Esophagus squamous epithelium (tissue), 5 donors: ENCODE results near the gene CNTNAP2. TPM values are rescaled to one million over a fixed set of nuclear protein-coding genes. Genes with fewer than 3 reads are reported as not detected.

Experiments
- DNase-seq: peaks from one replicate; lab custom pipeline; 2025; lab: John Stamatoyannopoulos, UW
- H3K27ac ChIP-seq, 4 donors: fragments of 200-600 bp; sonication (generic); one replicate each; pipeline ENCODE4 v1.5.1; 2016 to 2019; ENCODE audit warnings: mild to moderate bottlenecking in 1 of 4
- H3K27me3 ChIP-seq, 4 donors: fragments of 200-600 bp; sonication (generic); 1 replicate in 3 of 4; 2 replicates in 1 of 4; pipeline versions ENCODE4 v1.5.1 to v1.6.0; 2017 to 2021; ENCODE audit warnings: antibody characterized with exemption in 1 of 4
- H3K36me3 ChIP-seq, 3 donors: fragments of 200-600 bp; sonication (generic); one replicate each; pipeline ENCODE4 v1.5.1; 2016 to 2019
- H3K4me1 ChIP-seq, 3 donors: fragments of 200-600 bp; sonication (generic); one replicate each; pipeline ENCODE4 v1.5.1; 2017 to 2019
- H3K4me3 ChIP-seq, 4 donors: fragments of 200-600 bp; sonication (generic); 1 replicate in 3 of 4; 2 replicates in 1 of 4; pipeline ENCODE4 v1.5.1; 2016 to 2019; ENCODE audit warnings: mild to moderate bottlenecking in 2 of 4, moderate library complexity in 1 of 4
- H3K9me3 ChIP-seq, 3 donors: fragments of 200-600 bp; sonication (generic); one replicate each; pipeline ENCODE4 v1.5.1; 2016 to 2019
- POLR2A ChIP-seq, 4 donors: fragments of 450-650 bp; IDR thresholded peaks; one replicate each; pipeline ENCODE4 v1.6.1; 2017; ENCODE audit warnings: antibody characterized with exemption in 4 of 4, mild to moderate bottlenecking in 4 of 4, moderate library complexity in 3 of 4
- WGBS, 2 donors: methylation state at CpG; one replicate each; pipeline ENCODE4 v1.1.5; 2018; 5-methylcytosine and 5-hydroxymethylcytosine counted together
- intact Hi-C: fragments of 100-400 bp; cut with DNase I; formaldehyde crosslinking; loops from one replicate; pipeline ENCODE4 v1.15.0; 2022
- total RNA-seq, 4 donors: library from RNA; depleted of rRNA; stranded (reverse); fragments of >200 nt; gene quantifications; one replicate each; pipeline ENCODE4 v1.1.0, GENCODE V29; 2016
- TF ChIP-seq, protein P1 (sequence below), 6 experiments: fragments of 450-650 bp in 4 of 6; fragments of 200-600 bp in 2 of 6; sonication (generic) in 2 of 6; IDR thresholded peaks; one replicate each; pipeline ENCODE4 v1.5.1; 2016 to 2019; ENCODE audit warnings: antibody characterized with exemption in 6 of 6, mild to moderate bottlenecking in 4 of 6, moderate library complexity in 4 of 6
- donor health status: DM: yes; HTN: yes; CAD: no.

Gene CNTNAP2
- total RNA-seq, 4 donors from 2014 or later = 0.95 to 2.3 (median 1.2) TPM

GRCh38 chr7:147151661-147152060 is 1035.1 kb downstream of the CNTNAP2 start:
- peaks cover 0 to 5% (median 0%) of the 10 kb centered on the region in 3 donors for H3K9me3 ChIP-seq
- H3K27ac ChIP-seq = no peak overlapping the region
- intact Hi-C loops = no loop called here
- DNase-seq = no peak
- no peaks in the 10 kb centered on the region for H3K27me3 ChIP-seq
- TF ChIP-seq, protein P1, sequence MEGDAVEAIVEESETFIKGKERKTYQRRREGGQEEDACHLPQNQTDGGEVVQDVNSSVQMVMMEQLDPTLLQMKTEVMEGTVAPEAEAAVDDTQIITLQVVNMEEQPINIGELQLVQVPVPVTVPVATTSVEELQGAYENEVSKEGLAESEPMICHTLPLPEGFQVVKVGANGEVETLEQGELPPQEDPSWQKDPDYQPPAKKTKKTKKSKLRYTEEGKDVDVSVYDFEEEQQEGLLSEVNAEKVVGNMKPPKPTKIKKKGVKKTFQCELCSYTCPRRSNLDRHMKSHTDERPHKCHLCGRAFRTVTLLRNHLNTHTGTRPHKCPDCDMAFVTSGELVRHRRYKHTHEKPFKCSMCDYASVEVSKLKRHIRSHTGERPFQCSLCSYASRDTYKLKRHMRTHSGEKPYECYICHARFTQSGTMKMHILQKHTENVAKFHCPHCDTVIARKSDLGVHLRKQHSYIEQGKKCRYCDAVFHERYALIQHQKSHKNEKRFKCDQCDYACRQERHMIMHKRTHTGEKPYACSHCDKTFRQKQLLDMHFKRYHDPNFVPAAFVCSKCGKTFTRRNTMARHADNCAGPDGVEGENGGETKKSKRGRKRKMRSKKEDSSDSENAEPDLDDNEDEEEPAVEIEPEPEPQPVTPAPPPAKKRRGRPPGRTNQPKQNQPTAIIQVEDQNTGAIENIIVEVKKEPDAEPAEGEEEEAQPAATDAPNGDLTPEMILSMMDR (IDR thresholded peaks at IDR 0.05) = no peak
- no peak for TF ChIP-seq POLR2A (IDR thresholded peaks at IDR 0.05)
- no peaks in the 10 kb centered on the region for H3K4me1 ChIP-seq
- no peak overlapping the region for H3K4me3 ChIP-seq
- no peaks in the 10 kb centered on the region for H3K36me3 ChIP-seq

DNA sequence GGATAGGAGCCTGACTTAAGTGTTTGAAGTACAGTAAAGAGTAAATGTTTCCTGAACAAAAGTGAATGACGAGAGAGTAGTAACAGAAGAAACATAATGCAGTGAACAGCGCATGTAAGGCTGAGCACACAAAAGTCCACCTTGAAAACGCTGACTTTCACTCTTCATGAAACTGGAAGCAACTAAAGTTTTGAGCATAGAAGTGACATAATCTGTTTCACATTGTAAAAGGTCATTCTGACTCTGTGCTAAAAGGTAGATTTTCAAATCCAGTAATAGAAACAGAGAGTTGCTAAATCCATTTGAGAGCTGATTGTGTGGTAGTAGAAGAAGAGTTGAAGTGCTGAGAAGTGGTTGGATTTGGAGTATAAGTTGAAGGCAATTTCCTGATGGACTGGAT is 1037.0 kb downstream of the CNTNAP2 start:
- Histone ChIP-seq H3K4me1 (no peaks in the 10 kb centered on the region), H3K36me3 (no peaks in the 10 kb centered on the region), H3K9me3 (peaks cover 0 to 5% (median 0%) of the 10 kb centered on the region in 3 donors), H3K27me3 (no peaks in the 10 kb centered on the region), H3K27ac (no peak overlapping the region), H3K4me3 (no peak overlapping the region)
- no peak for DNase-seq
- no peak for TF ChIP-seq POLR2A (IDR thresholded peaks at IDR 0.05)
- TF ChIP-seq, protein P1 (IDR thresholded peaks at IDR 0.05) = no peak
- WGBS, 2 donors = 68 to 78% methylated on average over 3 of the region's 3 CpGs
- intact Hi-C loops = no loop called here

DNA sequence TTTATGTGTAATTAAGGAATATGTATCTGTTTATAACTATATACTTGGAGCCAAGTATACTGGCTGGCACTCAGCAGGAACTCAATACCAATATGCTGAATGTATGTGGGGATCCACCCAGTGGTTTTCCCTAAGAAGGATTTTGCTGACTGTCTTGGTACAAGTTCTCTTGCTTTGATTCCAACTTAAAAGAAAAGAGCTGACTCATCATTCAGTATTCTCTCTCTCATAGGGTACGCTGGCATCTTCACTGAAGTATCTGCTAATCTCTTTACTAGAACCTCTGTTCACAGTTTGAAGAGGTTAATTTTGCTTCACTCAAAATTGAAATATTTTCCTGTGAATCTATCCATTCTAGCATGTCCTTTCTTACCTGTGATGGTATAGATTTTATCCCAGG is 1044.8 kb downstream of the CNTNAP2 start:
- Histone ChIP-seq H3K4me3 (no peak overlapping the region), H3K36me3 (no peaks in the 10 kb centered on the region), H3K27me3 (no peaks in the 10 kb centered on the region), H3K9me3 (no peaks in the 10 kb centered on the region), H3K27ac (no peak overlapping the region), H3K4me1 (no peaks in the 10 kb centered on the region)
- no peak for DNase-seq
- WGBS, 2 donors = 80 to 88% methylated on average over 1 of the region's 1 CpG
- intact Hi-C loops = no loop called here
- TF ChIP-seq, protein P1 (IDR thresholded peaks at IDR 0.05) = no peak
- no peak for TF ChIP-seq POLR2A (IDR thresholded peaks at IDR 0.05)

DNA sequence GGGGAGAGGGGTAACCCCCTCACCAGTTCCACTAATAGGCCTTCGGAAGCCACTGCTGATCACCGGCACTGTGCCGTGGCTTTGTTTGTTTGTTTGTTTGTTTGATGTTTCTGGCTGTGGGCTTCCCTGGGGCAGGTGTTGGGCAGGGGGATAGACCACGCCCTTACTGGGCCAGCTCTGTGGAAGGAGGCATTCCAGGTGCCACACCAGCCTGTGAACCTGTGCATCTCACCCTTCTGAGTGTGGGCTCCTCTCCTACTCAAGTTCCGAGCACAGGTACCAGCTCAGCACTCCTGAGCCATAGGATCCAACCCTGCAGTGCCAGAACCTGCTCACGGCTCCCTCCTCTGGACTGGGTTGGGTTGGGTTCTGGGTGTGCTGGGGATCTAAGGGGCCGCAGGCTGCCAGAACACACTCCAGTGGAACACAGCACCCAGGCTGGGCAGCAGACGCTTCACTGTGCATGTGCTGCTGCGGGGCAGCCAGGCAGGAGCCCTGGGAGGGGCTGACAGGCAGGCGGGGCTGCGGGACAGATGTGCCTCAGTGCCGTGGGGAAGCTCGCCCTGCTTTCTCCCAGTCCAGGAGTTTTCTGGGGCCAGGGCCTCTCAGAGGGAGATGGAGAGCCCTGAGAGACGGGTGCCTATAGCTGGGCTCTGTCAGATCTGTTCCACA is 1053.9 kb downstream of the CNTNAP2 start:
- Histone ChIP-seq H3K27me3 (no peaks in the 10 kb centered on the region), H3K36me3 (no peaks in the 10 kb centered on the region), H3K27ac (no peak overlapping the region), H3K4me1 (no peaks in the 10 kb centered on the region), H3K9me3 (peaks cover 0 to 5% (median 0%) of the 10 kb centered on the region in 3 donors), H3K4me3 (no peak overlapping the region)
- 90% methylated on average over 7 of the region's 14 CpGs; no CpG with 5 or more reads in 1 of the 2 donors for WGBS, 2 donors
- TF ChIP-seq POLR2A (IDR thresholded peaks at IDR 0.05) = no peak
- TF ChIP-seq, protein P1 (IDR thresholded peaks at IDR 0.05) = no peak
- intact Hi-C loops = no loop called here
- DNase-seq = no peak

- TF ChIP-seq, protein P1 (IDR thresholded peaks at IDR 0.05) = no peak
- TF ChIP-seq POLR2A (IDR thresholded peaks at IDR 0.05) = no peak
These were observed 1054.4 kb downstream of the CNTNAP2 start for GRCh38 chr7:147171013-147171391.

More at GRCh38 chr7:147171013-147171391, 1054.4 kb downstream of the CNTNAP2 start:
- no peaks in the 10 kb centered on the region for H3K4me1 ChIP-seq
- peaks cover 0 to 5% (median 0%) of the 10 kb centered on the region in 3 donors for H3K9me3 ChIP-seq
- no peak overlapping the region for H3K27ac ChIP-seq
- no peaks in the 10 kb centered on the region for H3K27me3 ChIP-seq
- no peak overlapping the region for H3K4me3 ChIP-seq
- 74% methylated on average over 5 of the region's 6 CpGs; no CpG with 5 or more reads in 1 of the 2 donors for WGBS, 2 donors
- intact Hi-C loops = no loop called here
- no peak for DNase-seq
- H3K36me3 ChIP-seq = no peaks in the 10 kb centered on the region
